ENCODE results near the gene CCDC137. TPM values are rescaled to one million over a fixed set of nuclear protein-coding genes. Genes with fewer than 3 reads are reported as not detected.

The CCDC137 gene
- total RNA-seq, 2 experiments from 2014 or later: 39.4 to 61.4 TPM

- H3K36me3 ChIP-seq (ENCODE audit: insufficient read depth, low read length): peaks cover 43% of the 10 kb centered on the region
- intact Hi-C loops (cut with micrococcal nuclease; ENCODE audit: unreplicated experiment): no loop called here
- no TSS peak for BruUV-seq (replicated peaks)
- no peaks in the 10 kb centered on the region for H4K20me1 ChIP-seq (ENCODE audit: insufficient read depth, low read length)
- H2AFZ ChIP-seq (ENCODE audit: low read length): no peak overlapping the region
- H3K9me2 ChIP-seq (ENCODE audit: insufficient read depth, low read length): no peaks in the 10 kb centered on the region
- ChIA-PET CTCF (ENCODE audit: unreplicated experiment) (no interaction called here), POLR2A (interaction anchor here (0.9 kb wide), 1 partner anchor 282 kb away, joined by 4 read pairs; the partner anchor contains the start of gene BAHCC1)
- peaks cover 3% of the 10 kb centered on the region; the same call in 1 of the 2 replicates for H3K79me2 ChIP-seq (ENCODE audit: insufficient read depth, low read depth, low read length)
- TF ChIP-seq CTCF (conservative IDR thresholded peaks at IDR 0.05; ENCODE audit: low read length) (no peak), EZH2phosphoT487 (IDR thresholded peaks at IDR 0.05; ENCODE audit: borderline replicate concordance, low read depth, low read length) (no peak)
- DNase-seq (ENCODE audit: low spot score): no peak
- no peak overlapping the region for H3K4me2 ChIP-seq (ENCODE audit: low read length)
- H3K27ac ChIP-seq (ENCODE audit: low read depth, low read length, poor library complexity, severe bottlenecking): no peak overlapping the region
- no peaks in the 10 kb centered on the region for H3K4me1 ChIP-seq (ENCODE audit: insufficient read depth, low read length, poor library complexity, severe bottlenecking)
- H3K9me3 ChIP-seq (ENCODE audit: low read length): no peaks in the 10 kb centered on the region
- no peak overlapping the region for H3K4me3 ChIP-seq (ENCODE audit: low read depth, low read length, poor library complexity, severe bottlenecking)
Observed at GRCh38 chr17:81676906-81677305, 10.4 kb downstream of the CCDC137 start.

- no peak overlapping the region for H3K4me2 ChIP-seq (ENCODE audit: low read length)
- H4K20me1 ChIP-seq (ENCODE audit: insufficient read depth, low read length): peaks cover 5% of the 10 kb centered on the region; the same call in 1 of the 2 replicates
- DNase-seq (ENCODE audit: low spot score): no peak
- H3K27ac ChIP-seq (ENCODE audit: low read depth, low read length, poor library complexity, severe bottlenecking): no peak overlapping the region
- BruUV-seq (replicated peaks): no TSS peak
- intact Hi-C loops (cut with micrococcal nuclease; ENCODE audit: unreplicated experiment): loop anchor here (5.0 kb wide), 2 partner anchors 163 to 417 kb away; partner anchors contain the start of gene FASN
- no peak for TF ChIP-seq EZH2phosphoT487 (IDR thresholded peaks at IDR 0.05; ENCODE audit: borderline replicate concordance, low read depth, low read length)
- TF ChIP-seq CTCF (conservative IDR thresholded peaks at IDR 0.05; ENCODE audit: low read length): no peak
- H3K4me3 ChIP-seq (ENCODE audit: low read depth, low read length, poor library complexity, severe bottlenecking): no peak overlapping the region
- ChIA-PET POLR2A (no interaction called here), CTCF (ENCODE audit: unreplicated experiment) (interaction anchor here (0.6 kb wide), 1 partner anchor 140 kb away, joined by 4 read pairs; no protein-coding TSS in a partner anchor)
- no peak overlapping the region for H2AFZ ChIP-seq (ENCODE audit: low read length)
- peaks cover 13% of the 10 kb centered on the region; the same call in 1 of the 2 replicates for H3K36me3 ChIP-seq (ENCODE audit: insufficient read depth, low read length)
- no peaks in the 10 kb centered on the region for H3K9me2 ChIP-seq (ENCODE audit: insufficient read depth, low read length)
- H3K79me2 ChIP-seq (ENCODE audit: insufficient read depth, low read depth, low read length): peaks cover 30% of the 10 kb centered on the region
- no peaks in the 10 kb centered on the region for H3K9me3 ChIP-seq (ENCODE audit: low read length)
- H3K4me1 ChIP-seq (ENCODE audit: insufficient read depth, low read length, poor library complexity, severe bottlenecking): peaks cover 15% of the 10 kb centered on the region
Observed at GRCh38 chr17:81680150-81680549, 13.6 kb downstream of the CCDC137 start.

GRCh38 chr17:81681672-81682071, 15.1 kb downstream of the CCDC137 start:
- H4K20me1 ChIP-seq (ENCODE audit: insufficient read depth, low read length): peaks cover 5% of the 10 kb centered on the region; the same call in 1 of the 2 replicates
- intact Hi-C loops (cut with micrococcal nuclease; ENCODE audit: unreplicated experiment): loop anchor here (5.0 kb wide), 2 partner anchors 164 to 416 kb away; partner anchors contain the start of gene FASN
- TF ChIP-seq CTCF (conservative IDR thresholded peaks at IDR 0.05; ENCODE audit: low read length) (no peak), EZH2phosphoT487 (IDR thresholded peaks at IDR 0.05; ENCODE audit: borderline replicate concordance, low read depth, low read length) (no peak)
- DNase-seq (ENCODE audit: low spot score): no peak
- no peak overlapping the region for H2AFZ ChIP-seq (ENCODE audit: low read length)
- H3K27ac ChIP-seq (ENCODE audit: low read depth, low read length, poor library complexity, severe bottlenecking): no peak overlapping the region
- H3K4me2 ChIP-seq (ENCODE audit: low read length): no peak overlapping the region
- H3K4me1 ChIP-seq (ENCODE audit: insufficient read depth, low read length, poor library complexity, severe bottlenecking): peaks cover 23% of the 10 kb centered on the region
- no TSS peak for BruUV-seq (replicated peaks)
- CTCF ChIA-PET (ENCODE audit: unreplicated experiment): no interaction called here
- no peaks in the 10 kb centered on the region for H3K9me2 ChIP-seq (ENCODE audit: insufficient read depth, low read length)
- peaks cover 23% of the 10 kb centered on the region for H3K36me3 ChIP-seq (ENCODE audit: insufficient read depth, low read length)
- H3K79me2 ChIP-seq (ENCODE audit: insufficient read depth, low read depth, low read length): peaks cover 43% of the 10 kb centered on the region
- no peaks in the 10 kb centered on the region for H3K9me3 ChIP-seq (ENCODE audit: low read length)
- POLR2A ChIA-PET: no interaction called here
- no peak overlapping the region for H3K4me3 ChIP-seq (ENCODE audit: low read depth, low read length, poor library complexity, severe bottlenecking)

Measured in OCI-LY7 (cell line).